Activated CD8-positive, alpha-beta T cell treated with anti-CD3 and anti-CD28 coated beads, Interleukin-2, amount 10 ng/mL, durations not matched to agents 7 days and 5 days (primary cell): ENCODE measurements around the gene KLK13. TPM values are rescaled to one million over a fixed set of nuclear protein-coding genes. Genes with fewer than 3 reads are reported as not detected.

Experiments used
- ATAC-seq: fragments of 150-1000 bp; cut with Tn5 transposase; one replicate; pipeline ENCODE4 v1.10.0; 2021; ENCODE audit warnings: moderate library complexity
- CTCF ChIA-PET: fragments of 350-600 bp; sonication (Branson Sonifier 250); formaldehyde crosslinking; loops from one replicate; lab custom pipeline; 2021; ENCODE audit warnings: antibody characterized with exemption; lab: Charles Lee
- POLR2A ChIA-PET: fragments of 350-600 bp; sonication (Branson Sonifier 250); formaldehyde crosslinking; loops from one replicate; lab custom pipeline; 2021; ENCODE audit warnings: antibody characterized with exemption; lab: Charles Lee
- DNase-seq: peaks from one replicate; pipeline ENCODE4 v3.0.0-alpha.2; 2020
- H3K27ac Mint-ChIP-seq: one replicate; pipeline ENCODE4 v1.8.0; 2021; ENCODE audit warnings: mild to moderate bottlenecking, mixed read lengths
- H3K27me3 Mint-ChIP-seq: one replicate; pipeline ENCODE4 v1.8.0; 2021; ENCODE audit warnings: low read depth, mixed read lengths
- H3K36me3 Mint-ChIP-seq: one replicate; pipeline ENCODE4 v1.8.0; 2021; ENCODE audit warnings: low read depth, mixed read lengths
- H3K4me1 Mint-ChIP-seq: one replicate; pipeline ENCODE4 v1.8.0; 2021; ENCODE audit warnings: low read depth, mixed read lengths
- H3K4me3 Mint-ChIP-seq: one replicate; pipeline ENCODE4 v1.8.0; 2021; ENCODE audit warnings: mild to moderate bottlenecking, mixed read lengths
- H3K9me3 Mint-ChIP-seq: one replicate; pipeline ENCODE4 v1.8.0; 2022; ENCODE audit warnings: mixed read lengths; ENCODE audit not compliant: insufficient read depth
- total RNA-seq, 2 experiments: library from RNA; stranded (reverse); gene quantifications; one replicate each; pipeline ENCODE4 v1.2.3, GENCODE V29; 2021

The KLK13 gene
- total RNA-seq, 2 experiments from 2014 or later = not detected

- Mint-ChIP-seq H3K36me3 (no peaks in the 10 kb centered on the region), H3K27ac (no peak overlapping the region), H3K4me3 (no peak overlapping the region), H3K4me1 (no peaks in the 10 kb centered on the region), H3K9me3 (no peaks in the 10 kb centered on the region), H3K27me3 (peaks cover 14% of the 10 kb centered on the region)
- ChIA-PET CTCF (no interaction called here), POLR2A (no interaction called here)
- ATAC-seq (no peak), DNase-seq (no peak)
Observed at GRCh38 chr19:51044327-51044726, 20.6 kb downstream of the KLK13 start.

GRCh38 chr19:51043497-51043896, 21.4 kb downstream of the KLK13 start:
- Mint-ChIP-seq H3K9me3 (no peaks in the 10 kb centered on the region), H3K36me3 (no peaks in the 10 kb centered on the region), H3K27ac (no peak overlapping the region), H3K4me1 (no peaks in the 10 kb centered on the region), H3K4me3 (no peak overlapping the region), H3K27me3 (peaks cover 14% of the 10 kb centered on the region)
- ATAC-seq (no peak), DNase-seq (no peak)
- POLR2A ChIA-PET = interaction anchor here (0.6 kb wide), 1 partner anchor 41 kb away, joined by 3 read pairs; no protein-coding TSS in a partner anchor
- CTCF ChIA-PET = no interaction called here

GRCh38 chr19:51040151-51040550, 24.7 kb downstream of the KLK13 start:
- no peaks in the 10 kb centered on the region for H3K4me1 Mint-ChIP-seq
- H3K4me3 Mint-ChIP-seq = no peak overlapping the region
- no peaks in the 10 kb centered on the region for H3K9me3 Mint-ChIP-seq
- DNase-seq (no peak), ATAC-seq (no peak)
- H3K36me3 Mint-ChIP-seq = no peaks in the 10 kb centered on the region
- CTCF ChIA-PET = no interaction called here
- H3K27ac Mint-ChIP-seq = no peak overlapping the region
- POLR2A ChIA-PET = no interaction called here
- peaks cover 4% of the 10 kb centered on the region for H3K27me3 Mint-ChIP-seq

GRCh38 chr19:51036519-51036918, 28.4 kb downstream of the KLK13 start:
- no peak for DNase-seq
- Mint-ChIP-seq H3K9me3 (no peaks in the 10 kb centered on the region), H3K27me3 (peaks cover 7% of the 10 kb centered on the region), H3K27ac (no peak overlapping the region), H3K4me1 (no peaks in the 10 kb centered on the region), H3K36me3 (no peaks in the 10 kb centered on the region), H3K4me3 (no peak overlapping the region)
- ChIA-PET CTCF (no interaction called here), POLR2A (no interaction called here)
- ATAC-seq = no peak

- DNase-seq (no peak), ATAC-seq (no peak)
- Mint-ChIP-seq H3K4me3 (no peak within 1 kb of the TSS), H3K9me3 (no peaks in the 10 kb centered on the region), H3K27ac (no peak within 1 kb of the TSS), H3K27me3 (peaks cover 7% of the 10 kb centered on the region), H3K4me1 (no peaks in the 10 kb centered on the region), H3K36me3 (no peaks in the 10 kb centered on the region)
- CTCF ChIA-PET = no interaction called here
- POLR2A ChIA-PET = no interaction called here
Observed at GRCh38 chr19:51034704-51035103, 30.2 kb downstream of the KLK13 start, which contains the start of gene KLK12. Gene KLK12 (minus strand): TSS chr19:51035002. CDS start chr19:51034621, 381 bp downstream.

- ATAC-seq (no peak), DNase-seq (no peak)
- CTCF ChIA-PET = no interaction called here
- Mint-ChIP-seq H3K4me1 (no peaks in the 10 kb centered on the region), H3K36me3 (no peaks in the 10 kb centered on the region), H3K4me3 (no peak overlapping the region), H3K27me3 (peaks cover 10% of the 10 kb centered on the region), H3K27ac (no peak overlapping the region), H3K9me3 (no peaks in the 10 kb centered on the region)
- POLR2A ChIA-PET = no interaction called here
Observed at GRCh38 chr19:51031880-51032225, 33.0 kb downstream of the KLK13 start.

GRCh38 chr19:51031220-51031879, 33.5 kb downstream of the KLK13 start:
- H3K36me3 Mint-ChIP-seq = no peaks in the 10 kb centered on the region
- peaks cover 10% of the 10 kb centered on the region for H3K27me3 Mint-ChIP-seq
- CTCF ChIA-PET = no interaction called here

GRCh38 chr19:51030631-51031030, 34.3 kb downstream of the KLK13 start:
- no peak overlapping the region for H3K4me3 Mint-ChIP-seq
- DNase-seq = no peak
- H3K4me1 Mint-ChIP-seq = no peaks in the 10 kb centered on the region
- H3K27me3 Mint-ChIP-seq = peaks cover 8% of the 10 kb centered on the region
- no peak for ATAC-seq
- no peaks in the 10 kb centered on the region for H3K36me3 Mint-ChIP-seq
- POLR2A ChIA-PET = no interaction called here
- H3K27ac Mint-ChIP-seq = no peak overlapping the region
- CTCF ChIA-PET = no interaction called here
- H3K9me3 Mint-ChIP-seq = no peaks in the 10 kb centered on the region

More at GRCh38 chr19:51031220-51031879, 33.5 kb downstream of the KLK13 start:
- DNase-seq (no peak), ATAC-seq (no peak)
- H3K4me3 Mint-ChIP-seq = no peak overlapping the region
- H3K27ac Mint-ChIP-seq = no peak overlapping the region
- no peaks in the 10 kb centered on the region for H3K9me3 Mint-ChIP-seq
- POLR2A ChIA-PET = no interaction called here
- H3K4me1 Mint-ChIP-seq = no peaks in the 10 kb centered on the region

- no peak for DNase-seq
- peaks cover 8% of the 10 kb centered on the region for H3K27me3 Mint-ChIP-seq
- H3K4me3 Mint-ChIP-seq = no peak overlapping the region
- POLR2A ChIA-PET = no interaction called here
- no peaks in the 10 kb centered on the region for H3K4me1 Mint-ChIP-seq
- no peak overlapping the region for H3K27ac Mint-ChIP-seq
- H3K36me3 Mint-ChIP-seq = no peaks in the 10 kb centered on the region
- no peaks in the 10 kb centered on the region for H3K9me3 Mint-ChIP-seq
- CTCF ChIA-PET = no interaction called here
- ATAC-seq = no peak
Observed at GRCh38 chr19:51029718-51030117, 35.2 kb downstream of the KLK13 start.

- Mint-ChIP-seq H3K27ac (no peak overlapping the region), H3K4me1 (no peaks in the 10 kb centered on the region), H3K36me3 (no peaks in the 10 kb centered on the region), H3K27me3 (peaks cover 4% of the 10 kb centered on the region), H3K9me3 (no peaks in the 10 kb centered on the region), H3K4me3 (no peak overlapping the region)
- ChIA-PET CTCF (no interaction called here), POLR2A (no interaction called here)
- DNase-seq (no peak), ATAC-seq (no peak)
Observed at GRCh38 chr19:51027873-51028272, 37.0 kb downstream of the KLK13 start.

GRCh38 chr19:51027126-51027806, 37.6 kb downstream of the KLK13 start:
- H3K36me3 Mint-ChIP-seq = no peaks in the 10 kb centered on the region
- no peaks in the 10 kb centered on the region for H3K9me3 Mint-ChIP-seq
- no peak overlapping the region for H3K4me3 Mint-ChIP-seq
- POLR2A ChIA-PET = no interaction called here
- CTCF ChIA-PET = no interaction called here
- H3K27me3 Mint-ChIP-seq = peaks cover 10% of the 10 kb centered on the region
- ATAC-seq = no peak
- H3K27ac Mint-ChIP-seq = no peak overlapping the region
- no peak for DNase-seq
- H3K4me1 Mint-ChIP-seq = no peaks in the 10 kb centered on the region

GRCh38 chr19:51026554-51026831, 38.4 kb downstream of the KLK13 start, which contains the start of gene KLK11:
Gene KLK11 (minus strand): TSS chr19:51026616. CDS start chr19:51025631, 985 bp downstream.
- no peak for ATAC-seq
- POLR2A ChIA-PET = no interaction called here

More at GRCh38 chr19:51026554-51026831, 38.4 kb downstream of the KLK13 start, which contains the start of gene KLK11:
- Mint-ChIP-seq H3K27me3 (peaks cover 12% of the 10 kb centered on the region), H3K9me3 (no peaks in the 10 kb centered on the region), H3K4me1 (no peaks in the 10 kb centered on the region), H3K27ac (no peak within 1 kb of the TSS), H3K36me3 (no peaks in the 10 kb centered on the region), H3K4me3 (no peak within 1 kb of the TSS)
- no peak for DNase-seq
- CTCF ChIA-PET = no interaction called here
